ENCODE data around the gene BEGAIN. TPM values are rescaled to one million over a fixed set of nuclear protein-coding genes. Genes with fewer than 3 reads are reported as not detected.
"Not testable (repeated sequence)": the region's sequence is repeated elsewhere in the genome, so short reads cannot be mapped to it uniquely, and the experiment has no call there.

BEGAIN gene
- total RNA-seq, 1 donor from 2014 or later: 0.79 TPM

DNA sequence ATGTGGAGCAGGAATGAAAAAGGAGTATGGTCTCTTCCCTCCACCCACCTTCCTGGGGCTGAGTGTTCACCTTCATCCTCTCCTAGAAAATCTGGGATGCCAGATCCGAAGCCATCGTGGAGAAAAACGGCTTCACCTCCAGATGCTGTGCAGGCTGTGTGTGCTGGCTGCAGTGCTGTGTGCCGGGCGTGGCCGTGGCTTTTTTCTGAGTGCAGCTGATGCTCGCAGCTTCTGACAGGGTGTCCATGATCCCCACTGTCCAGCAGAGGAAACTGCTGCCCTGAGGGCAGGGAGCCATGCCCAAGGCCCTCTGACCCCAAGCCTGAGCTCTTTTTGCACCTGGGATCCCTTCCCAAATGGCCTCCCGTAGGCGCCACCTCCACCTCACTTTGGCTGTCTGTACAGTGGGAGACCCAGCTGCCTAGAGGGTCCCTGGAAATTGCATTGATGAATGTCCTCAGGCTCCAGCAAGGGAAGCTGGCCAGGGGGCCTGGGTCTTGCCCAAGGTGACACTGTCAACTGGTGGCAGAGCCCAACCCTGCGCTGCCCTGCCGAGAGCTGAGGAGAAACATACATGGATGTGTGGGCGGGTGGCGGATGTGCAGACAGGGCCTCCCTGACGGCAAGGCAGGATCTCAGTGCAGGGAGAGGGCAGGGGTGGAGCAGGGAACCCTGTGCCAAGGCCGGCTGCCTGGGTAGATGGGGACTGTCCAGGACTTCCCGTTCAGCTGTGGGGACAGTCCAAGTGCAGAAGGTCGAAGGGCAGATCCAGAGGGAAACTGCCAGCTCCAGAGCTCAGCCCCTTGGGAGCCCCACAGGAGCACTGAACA, 53.3 kb downstream of the BEGAIN start:
- intact Hi-C loops (cut with micrococcal nuclease): no loop called here
- DNase-seq (peak; percentile 33), ATAC-seq (peak; percentile 47)

DNA sequence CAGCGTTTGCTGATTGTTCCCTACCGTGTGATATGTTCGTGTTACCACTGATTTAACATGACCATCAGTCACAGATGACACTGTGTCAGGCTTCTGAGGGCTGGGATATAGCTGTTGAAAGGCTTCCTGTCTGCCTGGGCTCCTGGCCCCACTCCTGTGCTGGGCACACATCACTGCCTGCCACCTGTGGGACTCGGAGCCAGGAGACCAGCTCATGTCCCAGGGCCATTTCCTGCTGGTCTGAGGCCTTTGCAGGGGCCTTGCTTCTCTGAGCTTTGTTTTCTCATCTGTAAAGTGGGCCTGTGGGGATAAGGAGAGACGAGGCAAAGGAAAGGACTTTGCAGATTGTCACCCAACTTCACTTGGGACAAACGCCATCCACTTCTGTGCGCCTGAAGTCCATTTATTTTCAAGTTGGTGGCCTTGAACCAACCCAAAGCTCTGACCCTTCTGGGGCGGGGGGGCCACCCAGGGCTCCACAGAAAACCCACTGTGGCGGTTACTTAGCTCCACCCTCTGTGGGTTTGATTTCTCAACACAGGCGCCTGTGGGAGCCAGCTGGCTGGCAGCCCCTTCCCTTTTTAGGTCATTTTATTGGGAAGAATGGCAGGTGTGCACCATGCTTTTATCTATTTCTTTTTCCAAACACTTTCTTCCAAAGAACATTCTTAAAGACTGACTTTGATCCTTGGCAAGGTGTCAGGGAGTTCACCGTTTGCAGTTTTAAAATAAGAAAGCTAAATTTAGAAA, 54.1 kb downstream of the BEGAIN start:
- DNase-seq: peak; percentile 50
- peak; percentile 52 for ATAC-seq
- intact Hi-C loops (cut with micrococcal nuclease): no loop called here

DNA sequence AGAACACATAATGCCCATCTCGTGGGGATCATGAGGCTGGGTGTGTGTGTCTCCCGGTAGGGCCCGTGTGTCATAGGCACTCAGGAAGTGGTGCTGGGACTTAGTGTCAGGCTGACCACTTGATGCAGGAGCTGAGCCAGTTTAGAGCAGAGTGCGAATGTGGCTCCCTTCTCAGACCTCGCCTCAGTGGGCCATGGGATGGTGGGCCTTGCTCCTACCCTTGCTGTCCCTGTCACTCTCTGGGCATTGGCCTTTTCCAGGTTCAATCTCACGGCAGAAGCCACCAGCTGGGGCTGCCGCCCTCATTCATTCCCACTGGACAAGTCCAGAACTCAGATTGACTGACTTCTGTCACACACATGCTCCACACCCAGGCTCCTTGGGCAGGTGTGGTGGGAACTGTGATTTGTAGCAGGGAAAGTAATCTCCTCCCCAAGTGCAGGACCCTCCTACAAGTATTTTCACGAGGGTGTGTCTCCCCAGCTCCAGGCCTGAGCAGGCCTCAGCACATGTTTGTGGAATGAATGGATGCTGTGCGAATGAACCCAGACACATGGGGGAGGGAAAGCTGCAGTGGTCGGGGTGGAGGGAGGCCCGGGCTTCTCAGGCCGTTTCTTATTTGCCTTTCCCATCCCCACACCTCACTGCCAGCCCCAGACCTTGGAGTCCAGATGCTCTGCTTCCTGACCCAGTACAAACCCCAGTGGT, 54.9 kb downstream of the BEGAIN start:
- no peak for ATAC-seq
- peak; percentile 19 for DNase-seq
- intact Hi-C loops (cut with micrococcal nuclease): no loop called here

- DNase-seq: peak; percentile 18
- ATAC-seq: no peak
- intact Hi-C loops (cut with micrococcal nuclease): no loop called here
Observed at GRCh38 chr14:100531152-100532121, 55.8 kb downstream of the BEGAIN start.

DNA sequence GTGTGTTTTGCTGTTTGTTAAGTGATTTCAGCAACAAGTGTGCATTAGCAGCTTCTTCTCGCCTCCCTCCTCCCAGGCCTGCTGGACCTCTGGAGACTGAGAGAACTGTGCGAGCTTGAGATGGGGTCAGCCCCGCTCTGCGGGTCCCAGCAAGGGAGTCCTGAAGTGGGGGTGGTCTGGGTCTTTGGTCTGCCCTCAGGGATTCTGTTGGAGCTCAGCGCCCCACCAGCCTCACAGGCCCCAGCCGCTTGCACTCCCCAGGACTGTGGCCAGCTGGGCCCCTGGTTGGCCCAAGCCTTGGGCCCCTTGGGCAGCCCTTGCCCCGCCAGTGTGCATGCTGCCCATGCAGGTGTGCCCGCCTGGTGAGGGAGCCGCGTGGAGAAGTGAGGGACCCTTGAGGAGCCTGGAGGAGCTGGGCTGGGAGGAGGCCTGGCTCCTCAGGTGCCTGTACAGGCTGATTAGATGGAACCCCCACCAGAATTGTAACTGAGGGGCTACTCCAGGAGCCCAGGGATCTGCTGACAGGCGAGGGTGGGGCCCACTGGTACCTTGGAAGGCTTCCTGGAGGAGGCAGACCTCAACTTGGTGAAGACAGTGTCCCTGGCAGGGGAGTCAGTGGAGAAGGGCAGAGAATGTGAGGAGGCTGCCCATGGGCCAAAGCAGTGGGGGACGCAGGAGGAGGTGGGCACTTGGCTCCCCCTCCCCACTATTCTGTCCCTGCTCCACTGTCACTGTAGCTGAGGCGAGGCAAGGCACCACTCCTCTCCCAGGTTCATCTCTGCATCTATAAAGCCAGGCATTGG, 56.7 kb downstream of the BEGAIN start:
- ATAC-seq (no peak), DNase-seq (peak; percentile 24)
- intact Hi-C loops (cut with micrococcal nuclease): no loop called here

GRCh38 chr14:100529561-100530031, 57.6 kb downstream of the BEGAIN start:
- intact Hi-C loops (cut with micrococcal nuclease): no loop called here
- DNase-seq (peak; percentile 12), ATAC-seq (no peak)

GRCh38 chr14:100528962-100529560, 58.2 kb downstream of the BEGAIN start:
- DNase-seq: peak; percentile 15
- intact Hi-C loops (cut with micrococcal nuclease): no loop called here

DNA sequence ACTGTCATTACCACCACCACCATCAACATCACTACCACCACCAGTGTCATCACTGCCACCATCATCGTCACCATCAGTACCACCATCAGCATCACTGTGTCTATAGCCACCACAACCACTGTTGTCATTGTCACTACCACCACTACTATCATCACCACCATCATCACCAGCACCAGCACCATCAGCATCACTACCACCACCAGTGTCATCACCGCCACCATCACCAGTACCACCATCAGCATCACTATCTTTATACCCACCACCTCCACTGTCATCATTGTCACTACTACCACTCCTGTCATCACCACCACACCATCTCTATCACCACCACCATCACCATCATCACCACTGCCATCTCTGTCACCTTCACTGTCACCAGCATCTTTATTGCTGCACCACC, 60.6 kb downstream of the BEGAIN start:
- DNase-seq: peak; percentile 7
- intact Hi-C loops (cut with micrococcal nuclease): no loop called here
- no peak for ATAC-seq

More at GRCh38 chr14:100528962-100529560, 58.2 kb downstream of the BEGAIN start:
- no peak for ATAC-seq

DNA sequence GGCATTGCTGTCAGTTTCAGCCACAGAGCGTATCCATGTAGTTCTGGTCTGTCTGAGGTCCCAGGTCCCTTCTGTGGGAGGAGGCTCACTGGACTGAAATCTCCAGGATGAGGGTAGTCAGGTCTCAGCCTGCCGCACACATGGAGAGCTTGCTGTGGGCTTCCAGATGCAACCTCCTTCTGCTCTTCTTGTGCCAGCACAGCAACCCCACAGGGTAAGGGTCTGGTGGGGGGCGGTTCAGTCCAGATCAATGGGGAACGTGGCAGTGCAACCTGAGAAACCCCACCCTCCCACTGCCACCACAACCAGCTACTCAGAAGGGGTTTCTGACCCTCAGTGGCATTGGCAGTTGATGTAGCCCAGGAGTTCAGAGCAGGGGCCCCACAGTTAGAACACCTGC, 61.2 kb downstream of the BEGAIN start:
- intact Hi-C loops (cut with micrococcal nuclease): no loop called here
- ATAC-seq (no peak), DNase-seq (peak; percentile 11)

- no peak for ATAC-seq
- peak; percentile 7 for DNase-seq
- intact Hi-C loops (cut with micrococcal nuclease): no loop called here
Observed at GRCh38 chr14:100525615-100526014, 61.6 kb downstream of the BEGAIN start.

GRCh38 chr14:100524933-100525243, 62.3 kb downstream of the BEGAIN start:
- intact Hi-C loops (cut with micrococcal nuclease): no loop called here
- DNase-seq (peak; percentile 19), ATAC-seq (no peak)

GRCh38 chr14:100524233-100524932, 62.8 kb downstream of the BEGAIN start:
- DNase-seq (no peak), ATAC-seq (no peak)
- intact Hi-C loops (cut with micrococcal nuclease): no loop called here

- DNase-seq (no peak), ATAC-seq (no peak)
- intact Hi-C loops (cut with micrococcal nuclease): no loop called here
Observed at GRCh38 chr14:100523843-100524169, 63.4 kb downstream of the BEGAIN start.

- intact Hi-C loops (cut with micrococcal nuclease): no loop called here
- DNase-seq (peak; percentile 13), ATAC-seq (no peak)
Observed at GRCh38 chr14:100523131-100523842, 63.9 kb downstream of the BEGAIN start.

- intact Hi-C loops (cut with micrococcal nuclease): no loop called here
- peak; percentile 19 for ATAC-seq
Observed at GRCh38 chr14:100522616-100523099, 64.6 kb downstream of the BEGAIN start.

GRCh38 chr14:100506053-100506452, 81.2 kb downstream of the BEGAIN start:
- intact Hi-C loops (cut with micrococcal nuclease); DNase-seq; ATAC-seq: not testable (repeated sequence)

More at GRCh38 chr14:100522616-100523099, 64.6 kb downstream of the BEGAIN start:
- DNase-seq: peak; percentile 27
